GM21786 (cell line): Measurements from ENCODE around the gene IQCN.
A peak's percentile ranks its signal among the peaks of the same experiment; 100 is the strongest.

Experiments used
- ATAC-seq: cut with Tn5 transposase; IDR thresholded peaks from one replicate; pipeline ENCODE4 v1.9.1; 2021; ENCODE audit not compliant: unreplicated experiment

IQCN gene

DNA sequence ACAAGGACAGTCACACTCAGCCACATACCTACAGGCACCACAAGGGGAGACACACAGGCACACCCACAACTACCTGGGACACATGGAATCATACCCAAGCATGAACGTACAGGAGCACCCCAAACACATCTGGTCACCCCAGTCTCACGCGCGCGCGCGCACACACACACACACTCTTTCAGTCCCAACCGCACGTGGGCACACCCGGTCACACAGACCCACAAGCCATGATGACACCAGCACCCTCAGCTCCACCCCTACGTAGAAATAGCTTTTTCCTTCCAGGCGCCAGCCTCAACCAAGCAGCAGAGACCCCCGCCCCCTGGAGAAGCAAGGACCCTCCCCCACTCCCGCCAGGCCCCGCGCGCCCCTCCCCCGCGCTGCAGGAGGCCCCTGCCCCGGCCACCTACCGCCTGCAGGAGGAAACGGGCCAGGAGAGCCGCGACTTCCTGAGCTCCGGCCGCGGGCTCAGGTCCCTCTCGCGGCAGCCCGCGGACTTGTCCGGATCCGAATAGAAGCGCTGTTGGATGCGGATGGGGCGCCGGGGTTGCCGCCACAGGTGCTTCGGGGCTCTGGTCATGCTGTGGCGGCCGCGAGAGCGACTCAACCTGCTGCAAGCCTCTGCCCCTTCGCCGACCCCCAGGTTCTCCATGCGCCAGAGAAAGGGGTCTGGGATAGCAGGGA, 41.6 kb downstream of the IQCN start:
- ATAC-seq = no peak

DNA sequence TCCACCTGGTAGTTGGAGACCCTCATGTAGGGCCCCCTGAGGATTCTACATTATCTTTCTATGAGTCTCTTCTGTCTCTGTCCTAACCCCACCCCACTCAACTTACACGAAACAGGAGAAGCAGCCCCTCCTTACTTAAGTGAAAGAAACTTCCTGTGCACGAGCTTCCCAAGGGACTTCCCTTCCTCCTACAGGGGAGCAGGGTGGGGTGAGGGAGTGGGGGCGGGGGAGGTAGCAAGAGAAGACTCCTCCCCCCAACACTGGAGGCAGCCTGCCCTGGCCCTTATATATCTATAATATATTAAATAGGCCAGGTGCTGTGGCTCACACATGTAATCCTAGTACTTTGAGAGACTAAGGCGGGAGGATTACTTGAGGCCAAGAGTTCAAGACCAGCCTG, 42.5 kb downstream of the IQCN start:
- ATAC-seq = no peak

DNA sequence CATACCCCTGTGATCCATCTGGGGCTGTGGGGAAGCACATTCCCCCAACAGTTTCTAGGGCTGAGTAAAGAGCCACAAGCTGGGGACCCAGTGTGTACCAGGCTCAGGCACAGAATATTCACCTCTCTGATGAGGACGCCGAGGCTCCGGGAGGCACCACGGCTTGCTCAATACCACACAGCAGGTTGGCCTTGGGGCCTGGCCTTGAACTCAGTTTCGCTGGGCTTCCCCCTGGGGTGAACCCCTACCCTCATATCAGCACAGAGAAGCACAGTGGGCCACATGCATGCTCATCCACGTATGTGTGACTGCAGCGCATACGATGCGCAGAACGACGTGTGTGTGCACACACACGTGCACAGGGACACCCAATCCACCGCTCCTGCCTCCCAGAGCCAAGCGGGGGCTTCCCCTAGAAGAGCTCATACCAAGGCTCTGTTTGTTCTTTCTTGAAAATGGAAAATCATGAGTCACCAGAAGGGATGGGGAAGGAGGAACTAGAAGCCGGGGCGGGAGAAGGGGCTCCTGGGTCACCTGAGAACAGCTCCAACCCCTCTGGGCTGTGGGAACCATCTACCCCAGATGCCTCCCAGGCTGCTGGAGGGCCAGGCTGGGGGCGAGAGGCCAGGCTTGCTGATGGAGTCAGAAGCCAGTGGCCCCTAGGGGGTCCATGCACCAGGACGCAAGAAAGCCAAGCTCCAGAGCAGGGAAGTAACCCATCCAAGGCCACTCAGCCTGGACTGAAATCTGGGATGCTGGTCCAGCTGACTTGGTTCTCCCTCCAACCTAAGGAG, 43.1 kb downstream of the IQCN start:
- ATAC-seq = no peak

DNA sequence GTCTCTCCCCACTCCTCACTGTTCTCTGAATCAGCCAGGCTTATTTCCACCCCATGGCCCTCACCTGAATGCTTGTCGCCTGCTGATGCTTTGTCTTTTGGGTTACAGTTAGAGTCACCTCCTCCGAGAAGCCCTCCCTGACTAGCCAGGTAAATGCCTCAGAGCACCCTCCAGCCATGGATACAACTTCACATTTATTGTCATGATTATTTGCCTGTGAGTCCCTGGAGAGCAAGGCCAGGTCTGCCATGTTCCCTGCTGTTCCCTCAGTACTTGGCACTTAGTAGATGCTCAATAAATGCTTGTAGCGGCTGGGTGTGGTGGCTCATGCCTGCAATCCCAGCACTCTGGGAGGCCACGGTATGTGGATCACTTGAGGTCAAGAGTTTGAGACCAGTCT, 44.3 kb downstream of the IQCN start:
- ATAC-seq = no peak

DNA sequence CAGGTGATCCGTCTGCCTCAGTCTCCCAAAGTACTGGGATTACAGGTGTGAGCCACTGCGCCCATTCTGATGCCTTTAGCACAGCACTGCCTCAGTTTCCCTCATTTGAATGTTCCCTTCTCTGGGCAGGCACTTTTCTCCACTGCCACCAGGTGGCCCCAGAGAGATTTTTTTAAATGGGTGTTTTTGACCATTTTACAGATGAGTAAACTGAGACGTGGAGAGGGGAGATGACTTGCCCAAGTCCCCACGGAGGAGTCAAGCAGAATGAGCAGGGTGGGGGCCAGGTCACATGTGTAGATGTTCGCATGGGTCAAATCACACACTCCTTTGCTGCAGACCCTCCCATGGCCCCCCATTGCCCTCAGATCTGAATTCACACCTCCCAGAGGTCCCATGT, 44.8 kb downstream of the IQCN start:
- ATAC-seq = no peak

DNA sequence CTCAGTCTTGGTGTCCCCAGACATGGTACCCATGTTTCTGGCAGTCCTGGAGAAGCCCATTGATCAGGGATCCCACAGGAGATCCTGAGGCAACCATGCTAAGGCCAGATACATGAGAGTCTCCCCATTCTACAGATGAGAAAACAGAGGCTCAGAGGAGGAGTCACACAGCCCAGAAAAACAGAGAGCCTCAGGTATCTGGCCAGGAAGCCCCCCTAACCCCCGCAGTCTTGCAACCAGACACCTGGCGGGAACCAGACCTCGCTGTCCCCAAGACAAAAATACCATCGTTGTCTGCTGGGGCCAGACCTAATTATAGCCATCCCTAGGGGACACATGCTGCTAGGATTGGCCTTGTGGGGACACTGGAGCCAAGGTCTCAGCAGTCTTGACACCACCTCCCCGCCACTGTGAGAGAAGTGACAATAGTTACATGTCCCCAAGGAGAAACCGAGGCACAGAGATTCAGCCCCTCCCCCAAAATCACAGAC, 46.4 kb downstream of the IQCN start:
- no peak for ATAC-seq

DNA sequence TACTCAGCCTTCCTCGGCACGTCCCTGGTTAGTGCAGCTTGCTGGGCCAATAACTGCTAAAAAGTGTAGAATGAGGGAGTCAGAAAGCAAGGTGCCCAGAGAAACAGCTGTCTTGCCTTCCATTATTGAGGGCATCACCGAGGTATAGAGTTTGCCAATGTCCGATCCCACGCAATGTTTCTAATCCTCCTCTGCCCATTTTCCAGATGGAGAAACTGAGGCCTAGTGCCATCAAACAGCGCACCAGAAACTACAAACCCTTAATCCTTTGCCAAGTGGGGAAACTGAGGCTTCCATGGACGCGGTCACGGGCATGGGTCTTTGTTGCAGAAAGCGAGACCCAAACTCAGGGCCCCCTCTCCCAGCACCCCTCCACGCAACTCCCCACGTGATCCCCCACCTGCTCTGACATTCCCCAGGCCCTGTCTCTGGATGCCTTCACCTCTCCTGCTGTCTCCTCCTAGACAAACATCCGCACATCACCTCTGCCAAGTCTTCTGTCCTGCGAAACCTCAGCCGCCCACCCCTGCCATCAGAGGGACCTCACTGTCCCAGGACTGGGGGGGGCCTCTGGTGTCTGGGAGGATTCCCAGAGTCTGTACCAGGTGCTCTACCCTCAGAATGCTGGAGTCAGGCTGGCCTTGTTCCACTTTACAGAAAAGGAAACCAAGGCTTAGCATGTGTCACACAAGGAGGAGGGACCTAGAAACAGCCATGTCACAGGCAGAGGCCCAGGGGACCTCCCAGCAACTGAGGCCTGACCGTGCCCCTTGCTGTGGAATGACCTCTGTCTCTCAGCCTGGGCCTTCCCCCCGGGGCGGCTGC, 47.1 kb downstream of the IQCN start:
- ATAC-seq = no peak

DNA sequence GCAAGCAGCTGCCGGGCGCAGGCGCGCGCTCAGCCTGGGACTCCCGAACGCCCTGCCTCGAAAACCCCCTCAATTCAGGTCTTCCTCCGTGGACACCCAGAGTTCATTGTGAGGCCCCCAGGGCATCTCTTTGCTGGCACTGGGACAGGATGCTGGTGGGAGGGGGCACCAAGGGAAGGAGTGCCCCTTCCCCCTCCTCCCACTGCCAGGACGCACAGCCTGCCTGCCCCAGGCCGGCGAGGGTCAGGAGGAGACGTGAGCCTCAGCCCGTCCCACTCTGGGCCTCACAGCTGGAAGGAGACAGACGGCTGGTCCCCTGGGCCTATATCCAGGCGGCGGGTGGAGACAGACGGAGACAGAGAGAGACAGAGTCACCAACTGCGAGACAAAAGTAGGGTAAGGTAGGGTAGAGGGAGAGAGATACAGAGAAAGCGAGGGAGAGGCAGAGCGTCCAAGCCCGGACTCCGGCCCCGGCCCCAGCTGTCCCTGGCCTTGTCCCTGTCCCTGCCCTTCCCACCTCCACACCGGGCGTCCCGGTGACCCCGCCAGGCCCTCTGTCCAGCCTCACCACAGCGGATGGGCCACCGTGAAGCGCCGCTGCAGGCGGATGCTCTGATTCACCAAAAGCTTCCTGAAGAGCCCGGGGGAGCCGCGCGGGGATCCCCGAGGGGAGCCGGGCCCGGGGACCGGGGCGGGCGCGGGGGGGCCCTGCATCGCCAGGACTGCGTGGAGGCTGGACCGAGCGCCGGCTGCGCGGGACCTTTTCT, 48.4 kb downstream of the IQCN start, which contains the start of gene PDE4C:
PDE4C (minus strand) TSS at position 737 of the 767 bp plus-strand sequence; CDS start at position 714, 23 bp downstream.
- no peak for ATAC-seq

DNA sequence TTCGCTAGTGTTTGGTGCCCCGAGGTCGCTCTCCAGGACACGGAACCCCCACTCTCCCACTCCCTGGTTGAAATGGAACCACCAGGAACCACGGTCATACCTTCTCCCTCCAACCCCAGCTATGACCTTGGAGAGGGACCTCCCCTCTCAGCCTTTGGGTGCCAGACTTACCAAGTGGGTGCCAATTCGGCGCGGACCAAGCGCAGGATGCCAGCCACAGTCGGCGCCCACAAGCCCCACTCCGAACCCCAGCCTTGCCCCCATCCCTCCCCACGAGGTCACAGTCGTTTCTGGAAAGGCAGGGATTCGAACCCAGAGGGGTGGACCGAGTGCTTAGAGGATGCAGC, 48.9 kb downstream of the IQCN start:
- no peak for ATAC-seq

DNA sequence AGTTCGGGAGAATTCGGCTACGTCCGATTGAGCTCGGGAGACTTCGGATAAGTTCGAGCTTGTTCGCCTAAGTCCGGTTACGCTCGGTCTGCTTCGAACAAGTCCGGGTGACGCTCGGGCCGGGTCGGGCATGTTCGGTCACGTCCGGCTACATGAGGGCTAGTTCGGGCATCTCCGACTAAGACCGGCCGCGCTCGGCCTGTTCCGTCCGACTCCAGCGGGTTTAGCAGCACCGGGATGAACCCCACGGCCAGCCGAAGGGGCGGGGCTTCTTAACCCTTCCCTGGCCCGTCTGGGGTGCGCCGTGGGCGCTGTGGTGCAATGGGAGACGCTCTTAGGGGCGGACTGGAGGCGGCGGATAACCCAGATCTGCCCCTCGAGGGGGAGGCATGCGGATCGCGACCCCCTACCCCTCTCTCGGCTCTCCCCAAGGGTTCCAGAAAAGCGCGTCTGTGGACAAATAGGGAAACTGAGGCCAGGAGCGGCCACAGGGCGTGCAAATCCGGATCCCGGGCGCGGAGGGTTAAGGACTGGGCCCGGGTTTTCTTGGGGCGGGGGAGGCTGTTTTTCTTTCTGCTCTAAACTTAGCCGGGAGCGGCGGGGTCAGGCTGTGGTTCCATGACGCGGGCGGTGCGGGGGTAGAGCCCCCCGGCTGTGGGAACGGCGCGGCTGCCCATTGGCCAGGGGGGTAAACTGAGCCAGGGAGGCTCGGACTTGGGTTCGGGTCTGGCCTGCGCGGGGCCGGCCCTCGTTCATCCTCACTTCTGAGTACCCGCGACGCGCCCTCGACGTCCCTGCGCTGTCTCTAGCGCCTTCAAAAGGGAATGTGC, 49.5 kb downstream of the IQCN start:
- peak; percentile 87 for ATAC-seq

DNA sequence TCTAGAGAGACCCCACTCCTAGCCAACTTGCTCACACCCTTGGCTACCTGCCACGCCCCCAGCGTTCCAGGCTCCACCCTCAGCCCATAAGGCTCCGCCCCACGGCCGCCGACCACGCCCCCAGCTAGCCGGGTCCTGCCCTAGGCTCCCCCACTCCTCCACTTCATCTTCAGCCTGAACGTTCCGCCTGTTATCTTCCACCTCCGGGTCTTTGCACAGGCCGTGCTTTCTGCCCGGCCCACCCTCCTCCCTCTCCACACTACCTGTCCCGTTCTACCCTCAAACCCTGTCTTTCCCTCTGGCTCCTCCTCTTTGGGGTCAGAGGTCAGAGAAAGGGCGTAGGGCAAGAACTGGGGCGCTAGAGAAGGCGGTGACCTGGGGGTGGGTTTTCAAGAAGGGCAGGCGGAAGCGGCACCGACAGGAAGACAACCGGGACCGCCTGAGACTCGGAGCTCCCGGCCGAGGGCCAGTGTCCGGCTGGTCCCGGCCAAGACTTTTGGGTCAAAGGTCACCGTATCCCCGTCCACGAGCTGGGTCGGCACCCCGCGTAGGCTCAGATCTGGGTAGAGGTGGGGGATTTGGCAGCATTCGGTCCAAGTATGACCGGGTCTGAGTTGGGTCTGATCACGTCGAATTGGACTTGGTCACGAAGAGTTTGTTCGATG, 50.3 kb downstream of the IQCN start:
- ATAC-seq = no peak

DNA sequence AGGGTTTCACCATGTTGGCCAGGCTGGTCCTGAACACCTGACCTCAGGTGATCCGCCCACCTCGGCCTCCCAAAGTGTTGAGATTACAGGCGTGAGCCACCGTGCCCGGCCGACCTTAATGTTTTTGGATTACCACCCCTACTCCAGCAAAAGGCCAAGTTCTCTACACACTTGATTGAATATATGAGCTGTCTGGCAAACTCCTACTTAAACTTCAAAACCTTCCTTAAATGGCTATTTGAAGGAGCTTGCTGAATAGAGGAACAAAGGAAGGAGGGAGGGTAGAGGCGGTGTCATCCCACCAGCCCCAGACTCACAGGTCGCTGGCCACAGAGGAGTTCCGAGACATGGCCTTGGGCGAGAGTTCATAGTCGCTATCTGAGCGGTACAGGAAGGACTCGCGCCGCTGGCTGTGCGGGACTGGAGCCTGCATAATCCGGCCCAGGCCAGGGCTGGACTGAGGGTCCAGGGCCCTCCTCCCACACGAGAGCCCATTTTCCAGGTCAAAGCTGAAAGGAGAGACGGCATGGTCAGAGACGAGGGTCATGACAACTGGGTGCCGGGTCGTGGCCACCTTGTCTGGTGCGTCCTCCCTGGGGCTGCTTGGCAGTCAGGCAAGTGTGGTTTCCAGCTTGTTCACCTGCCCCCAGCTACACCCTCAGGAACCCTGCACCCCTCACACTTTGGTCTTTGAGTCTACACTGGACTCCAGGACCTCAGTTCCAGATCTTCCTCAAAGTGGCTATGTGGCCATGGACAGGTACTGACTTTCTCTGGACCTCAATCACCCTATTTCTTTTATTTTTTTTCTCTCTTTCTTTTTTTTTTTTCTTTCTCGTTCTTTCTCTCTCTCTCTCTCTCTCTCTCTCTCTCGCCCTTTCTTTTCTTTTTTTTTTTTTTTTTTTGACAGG, 52.2 kb downstream of the IQCN start:
- ATAC-seq = no peak

DNA sequence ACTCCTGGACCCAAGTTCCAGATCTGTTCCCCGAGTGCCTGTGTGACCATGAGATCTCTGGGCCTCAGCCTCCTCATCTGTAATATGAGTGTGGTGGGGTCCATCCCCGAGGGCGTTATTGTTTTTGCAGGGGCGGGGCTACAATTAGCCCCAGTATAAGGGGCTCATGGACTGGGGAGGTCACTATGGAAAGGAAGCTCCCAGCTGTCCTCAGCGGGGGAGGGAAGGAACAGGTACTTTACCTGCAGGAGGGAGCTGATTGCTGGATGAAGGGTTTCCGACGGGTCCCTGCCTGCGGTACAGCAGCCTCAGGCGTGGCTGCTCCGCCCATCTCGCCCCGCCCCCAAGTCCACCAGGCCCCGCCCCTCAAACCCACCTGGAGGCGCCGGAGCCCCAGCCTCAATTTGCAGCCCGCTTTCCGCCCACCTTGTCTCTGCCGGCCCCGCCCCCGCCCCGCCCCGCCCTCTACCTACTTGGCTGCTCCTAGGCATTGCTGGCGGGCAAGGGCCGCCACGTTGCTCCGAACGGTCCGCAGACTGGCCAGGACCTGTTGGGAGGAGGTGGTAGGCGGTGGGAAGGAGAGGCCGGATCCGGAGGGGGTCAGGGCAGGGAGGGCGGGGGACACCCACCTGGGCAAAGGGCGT, 53.5 kb downstream of the IQCN start:
- ATAC-seq = no peak

DNA sequence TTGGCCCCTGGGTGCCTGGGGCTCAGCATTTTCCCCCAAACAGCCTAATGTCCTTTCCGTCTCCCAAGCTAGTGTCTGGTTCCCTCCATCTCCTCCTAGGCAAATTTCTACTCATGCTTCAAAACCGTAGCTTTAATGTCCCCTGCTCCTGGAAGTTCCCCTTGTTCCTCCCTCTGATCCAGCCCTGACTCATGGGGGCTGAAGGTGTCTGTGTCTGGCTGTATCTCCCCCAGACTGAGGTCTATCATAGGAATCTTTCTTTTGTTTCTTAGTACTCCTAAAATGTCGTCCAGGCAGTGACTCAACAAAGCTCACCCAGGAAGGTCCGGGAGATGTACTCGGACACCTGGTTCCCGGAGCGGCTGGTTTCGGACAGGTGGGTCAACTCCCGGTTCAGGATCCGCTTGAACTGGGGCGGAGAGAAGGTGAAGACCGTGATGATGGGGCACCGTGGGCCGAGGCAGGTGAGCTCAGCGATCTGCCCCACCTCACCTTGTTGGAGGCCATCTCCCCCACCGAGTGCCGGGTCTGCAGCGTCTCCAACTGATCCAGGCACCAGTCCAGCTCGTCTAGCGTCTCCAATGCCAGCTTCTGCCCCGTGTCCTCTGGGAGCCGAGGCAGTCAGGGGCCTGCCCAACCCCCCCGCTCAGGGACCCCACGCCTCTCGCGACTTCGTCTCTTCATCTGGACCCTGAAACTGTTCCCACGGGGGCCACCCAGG, 54.2 kb downstream of the IQCN start:
- ATAC-seq = no peak

DNA sequence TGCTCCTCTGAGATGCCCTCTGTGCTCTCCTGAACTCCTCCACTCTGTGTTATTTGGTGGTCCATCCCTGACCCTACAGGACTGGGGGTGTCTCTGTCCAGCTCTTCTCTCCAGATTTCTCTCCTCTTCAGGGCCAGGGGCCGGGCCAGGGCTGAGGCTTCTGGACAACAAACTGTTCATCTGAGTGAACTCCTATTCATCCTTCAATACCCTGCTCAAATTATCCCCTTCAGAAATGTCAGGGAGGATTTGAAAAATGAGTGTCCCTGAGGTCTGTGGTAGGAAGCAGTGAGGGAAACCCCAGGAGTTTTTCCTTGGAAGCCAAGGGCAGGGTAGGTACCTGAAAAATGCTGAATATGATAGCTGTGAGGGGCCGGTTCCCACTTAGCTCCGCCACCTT, 55.7 kb downstream of the IQCN start:
- ATAC-seq = no peak

DNA sequence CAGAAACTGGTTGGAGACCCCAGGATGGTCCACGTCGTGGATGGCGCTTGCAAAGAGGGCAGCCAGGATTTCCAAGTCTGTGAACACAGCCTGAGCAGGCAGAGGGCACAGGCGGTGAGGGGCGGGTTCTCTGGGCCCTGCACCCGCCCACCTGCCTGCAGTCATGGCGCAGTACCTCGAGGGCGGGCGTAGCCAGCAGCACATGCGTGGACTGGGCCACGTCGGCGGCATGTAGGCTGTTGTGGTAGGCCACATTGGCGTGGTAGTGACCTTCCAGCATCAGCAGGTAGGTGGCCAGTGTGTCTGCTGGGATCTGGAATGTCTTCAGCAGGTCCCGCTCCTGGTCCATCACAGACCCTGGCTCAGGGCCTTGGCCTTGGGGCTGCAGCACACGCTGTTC, 56.1 kb downstream of the IQCN start:
- ATAC-seq = no peak

DNA sequence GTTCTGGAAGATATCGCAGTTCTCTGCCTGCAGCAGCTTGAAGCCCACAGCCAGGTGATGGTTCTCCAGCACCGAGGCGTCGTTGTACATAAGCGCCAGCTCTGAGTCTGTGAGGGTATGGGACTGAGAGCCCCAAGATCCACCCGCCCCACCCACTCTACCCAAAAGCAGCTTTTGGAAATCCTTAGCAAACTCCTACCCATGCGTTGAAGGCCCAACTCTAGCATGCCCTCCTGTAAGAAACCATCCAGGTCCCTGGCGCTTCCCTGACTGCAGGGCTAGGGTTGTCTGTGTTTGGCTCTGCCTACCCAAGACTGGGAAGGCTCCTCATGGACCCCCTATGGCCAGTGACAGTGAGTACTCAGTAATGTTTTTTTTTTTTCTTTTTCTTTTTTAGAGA, 57.5 kb downstream of the IQCN start:
- no peak for ATAC-seq
